ENCODE data around the gene CDC42SE2.

CDC42SE2 gene

DNA sequence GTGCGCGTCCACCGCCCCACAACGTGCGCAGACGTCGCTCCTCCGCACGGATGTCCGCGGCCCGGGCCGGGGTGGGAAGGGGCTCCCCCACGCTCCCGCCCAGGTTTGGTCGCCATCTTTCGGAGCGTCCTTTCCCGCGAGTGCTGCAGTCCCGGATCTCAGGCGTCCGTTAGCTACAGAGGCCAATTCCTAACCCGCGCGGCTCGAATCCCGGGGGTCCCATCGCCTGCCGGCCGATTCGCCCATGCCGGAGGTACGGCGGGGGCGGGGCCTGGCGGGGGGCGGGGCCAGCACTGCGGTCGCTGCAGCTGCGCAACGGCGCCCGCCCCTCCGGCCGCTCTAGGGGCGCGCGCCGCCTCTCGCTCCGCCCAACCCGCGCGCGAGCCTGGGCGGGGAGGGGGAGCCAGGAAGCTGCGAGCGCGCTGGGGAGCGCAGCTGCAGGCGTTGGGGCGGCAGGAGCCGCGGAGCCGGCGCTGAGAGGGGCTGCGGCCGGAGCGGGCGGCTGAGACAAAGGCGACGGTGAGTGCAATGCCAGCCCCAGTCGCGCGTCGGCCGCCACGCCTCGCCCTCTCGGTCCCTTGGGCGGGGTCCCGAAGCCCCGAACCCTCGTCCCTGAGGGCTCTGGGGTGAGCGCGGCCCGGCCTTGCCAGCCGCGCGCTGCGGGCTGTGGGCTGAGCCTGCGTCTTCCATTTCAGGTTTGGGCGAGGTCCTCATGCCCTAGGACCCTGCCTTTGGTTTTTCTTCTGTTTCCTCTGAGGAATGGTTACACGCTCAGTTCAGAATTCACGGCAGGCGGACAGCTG, at the start of gene CDC42SE2:
Gene CDC42SE2, plus strand, starts transcription at position 406 of the 803 bp plus-strand sequence. CDS start 95,441 bp downstream, outside the sequence.
- peak; percentile 89 for DNase-seq (ENCODE audit: low spot score)

- no peak for DNase-seq (ENCODE audit: low spot score)
Measured at GRCh38 chr5:131214609-131215227, 49.1 kb upstream of the CDC42SE2 start.

- DNase-seq (ENCODE audit: low spot score) = no peak
Measured at GRCh38 chr5:131217791-131218190, 46.1 kb upstream of the CDC42SE2 start.

DNA sequence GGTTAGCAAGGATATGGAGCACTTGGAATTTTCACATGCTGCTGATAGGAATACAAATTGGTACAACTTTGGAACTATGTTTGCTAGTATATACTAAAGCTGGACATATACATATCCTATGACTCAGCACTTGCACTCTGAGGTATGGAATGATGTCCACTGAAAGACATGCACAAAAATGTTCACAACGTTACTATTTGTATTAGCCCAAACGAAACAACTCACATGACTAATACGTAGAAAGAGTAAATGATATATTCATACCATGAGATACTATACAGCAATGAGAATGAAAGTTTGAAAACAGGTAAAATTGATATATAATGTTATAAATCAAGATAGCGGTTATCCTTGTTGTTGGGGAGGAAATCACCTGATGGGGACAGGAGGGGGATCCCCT, 45.5 kb upstream of the CDC42SE2 start:
- no peak for DNase-seq (ENCODE audit: low spot score)

GRCh38 chr5:131220566-131220965, 43.3 kb upstream of the CDC42SE2 start:
- DNase-seq (ENCODE audit: low spot score) = no peak

DNA sequence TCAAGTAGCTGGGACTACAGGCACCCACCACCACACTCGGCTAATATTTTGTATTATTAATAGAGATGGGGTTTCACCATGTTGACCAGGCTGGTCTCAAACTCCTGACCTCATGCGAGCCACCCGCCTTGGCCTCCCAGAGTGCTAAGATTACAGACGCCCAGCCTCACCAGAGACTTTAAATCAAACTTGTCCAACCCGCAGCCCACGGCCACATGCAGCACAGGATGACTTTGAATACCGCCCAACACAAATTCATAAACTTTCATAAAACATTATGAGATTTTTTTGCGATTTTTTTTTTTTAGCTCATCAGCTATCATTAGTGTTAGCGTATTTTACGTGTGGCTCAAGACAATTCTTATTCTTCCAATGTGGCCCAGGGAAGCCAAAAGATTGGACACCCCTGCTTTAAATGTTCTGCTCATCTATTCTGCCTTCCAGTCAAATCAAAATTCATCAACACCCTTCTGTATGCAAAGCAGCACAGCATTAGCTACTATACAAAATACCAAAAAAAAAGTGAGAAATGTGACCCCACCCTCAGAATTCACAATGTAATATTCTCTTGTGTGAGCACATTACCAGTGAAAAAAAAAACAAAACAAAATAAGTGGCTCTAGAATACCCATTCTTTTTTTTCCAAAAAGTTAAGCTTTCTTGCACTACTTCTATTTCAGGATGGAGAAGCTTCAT, 42.7 kb upstream of the CDC42SE2 start:
- no peak for DNase-seq (ENCODE audit: low spot score)

DNA sequence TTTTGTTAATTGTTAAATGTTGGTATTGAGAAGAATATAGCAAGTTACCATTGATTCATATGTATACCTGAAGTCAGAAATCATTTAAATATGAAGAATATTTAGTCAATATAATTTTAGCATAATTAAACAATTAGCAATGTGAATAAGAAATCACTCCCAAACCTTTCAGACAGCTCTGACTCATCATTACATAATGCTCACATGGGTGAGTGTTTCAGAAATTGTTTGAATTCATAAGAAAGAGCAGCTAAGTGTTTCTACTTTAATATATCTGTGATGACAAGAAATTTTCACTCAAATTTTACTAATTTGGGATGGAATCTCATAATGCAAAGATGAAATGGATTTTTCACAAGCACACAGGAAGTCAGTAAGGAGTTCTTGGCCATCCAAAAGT, 42.0 kb upstream of the CDC42SE2 start:
- no peak for DNase-seq (ENCODE audit: low spot score)

- no peak for DNase-seq (ENCODE audit: low spot score)
Measured at GRCh38 chr5:131222731-131223130, 41.1 kb upstream of the CDC42SE2 start.

DNA sequence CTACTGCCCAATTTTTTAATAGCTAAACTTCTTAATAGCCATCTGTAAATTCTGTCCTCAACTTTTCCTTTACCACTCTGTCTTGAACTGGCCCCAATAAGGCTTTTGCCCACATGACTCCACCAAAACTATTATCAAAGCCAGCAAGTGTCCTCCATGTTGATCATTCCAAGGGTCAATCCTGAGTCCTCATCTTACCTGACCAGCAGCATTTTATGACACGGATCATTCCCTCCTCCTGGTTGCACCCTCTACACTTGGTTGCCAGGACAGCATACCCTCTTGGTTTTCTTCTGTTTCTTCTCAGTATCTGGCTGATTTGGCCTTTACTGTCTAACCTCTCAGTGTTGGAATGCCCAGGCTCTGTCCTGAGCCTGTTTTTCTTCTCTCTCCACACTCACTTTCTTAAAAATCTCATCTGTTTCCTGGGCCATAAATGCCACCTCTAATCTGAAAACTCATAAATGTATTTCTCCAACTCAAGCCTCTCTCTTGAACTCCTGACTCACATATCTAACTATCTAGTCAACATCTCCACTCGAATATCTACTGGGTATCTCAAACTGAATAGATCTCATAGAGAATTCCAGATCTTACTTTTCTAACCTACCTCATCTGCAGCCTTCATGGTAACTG, 40.0 kb upstream of the CDC42SE2 start:
- DNase-seq (ENCODE audit: low spot score) = no peak

- DNase-seq (ENCODE audit: low spot score) = peak; percentile 82
Measured at GRCh38 chr5:131224387-131225201, 39.3 kb upstream of the CDC42SE2 start.

DNA sequence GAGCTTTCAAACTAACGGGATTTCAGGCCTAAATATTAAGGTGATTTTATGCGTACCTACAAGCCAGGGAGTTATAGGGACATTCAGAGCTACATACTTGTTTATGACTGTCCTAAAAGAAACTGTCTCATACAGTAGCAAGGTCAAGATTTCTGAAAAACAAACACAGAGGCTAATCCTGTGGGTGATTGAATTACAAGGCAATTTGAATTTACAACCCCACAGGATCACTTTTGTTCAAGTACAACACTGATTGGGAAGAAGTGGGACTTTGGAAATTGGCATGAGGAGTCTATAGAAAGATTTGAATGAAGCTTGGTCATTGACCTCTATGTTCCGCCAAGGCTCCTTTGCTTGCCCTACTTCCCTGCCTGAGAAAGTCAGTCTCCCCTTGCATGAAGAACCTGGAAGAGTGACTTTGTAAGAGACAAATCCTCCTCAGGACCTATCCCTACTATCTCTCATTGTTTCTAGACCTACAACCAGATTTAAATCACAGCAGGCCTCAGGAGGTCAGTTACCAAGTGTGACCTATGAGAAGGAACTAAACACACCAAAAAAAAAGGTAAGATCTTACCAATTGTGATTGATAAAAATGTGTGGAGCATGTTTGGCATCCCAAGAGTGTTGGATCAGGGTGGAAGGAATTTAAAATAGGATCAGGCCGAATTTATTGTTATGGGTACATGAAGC, 38.4 kb upstream of the CDC42SE2 start:
- no peak for DNase-seq (ENCODE audit: low spot score)

DNA sequence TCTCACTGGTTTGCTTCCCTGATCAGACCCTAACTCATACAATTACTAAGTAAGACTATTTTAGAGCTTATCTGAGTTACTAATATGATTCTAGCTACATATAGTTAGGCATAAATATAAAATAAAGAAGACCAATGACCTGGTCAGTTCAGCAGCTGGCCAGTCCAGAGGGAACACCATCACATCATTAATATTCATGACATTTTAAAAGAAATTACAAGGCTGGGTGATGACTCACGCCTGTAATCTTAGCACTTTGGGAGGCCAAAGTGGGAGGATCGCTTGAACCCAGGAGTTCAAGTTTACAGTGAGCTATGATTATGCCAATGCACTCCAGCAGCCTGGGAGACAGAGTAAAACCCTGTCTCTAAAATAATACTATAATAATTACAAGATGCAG, 37.0 kb upstream of the CDC42SE2 start:
- DNase-seq (ENCODE audit: low spot score) = no peak

DNA sequence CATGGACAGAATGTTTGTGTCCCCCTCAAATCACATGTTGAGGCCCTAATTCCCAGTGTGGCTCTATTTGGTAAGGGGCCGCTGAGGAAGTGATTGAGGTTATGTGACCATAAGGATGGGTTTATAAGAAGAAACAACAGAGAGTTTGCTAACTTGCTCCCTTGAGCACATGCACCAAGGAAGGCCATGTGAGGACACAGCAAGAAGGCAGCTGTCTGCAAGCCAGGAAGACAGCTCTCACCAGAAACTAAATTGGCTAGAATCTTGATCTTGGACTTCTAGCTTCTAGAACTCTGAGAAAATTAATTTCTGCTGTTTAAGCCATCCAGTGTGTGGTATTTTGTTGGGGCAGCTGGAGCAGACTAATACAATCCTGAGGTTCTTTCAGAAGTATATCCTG, 35.2 kb upstream of the CDC42SE2 start:
- DNase-seq (ENCODE audit: low spot score) = no peak

- no peak for DNase-seq (ENCODE audit: low spot score)
Measured at GRCh38 chr5:131229623-131230022, 34.2 kb upstream of the CDC42SE2 start.

DNA sequence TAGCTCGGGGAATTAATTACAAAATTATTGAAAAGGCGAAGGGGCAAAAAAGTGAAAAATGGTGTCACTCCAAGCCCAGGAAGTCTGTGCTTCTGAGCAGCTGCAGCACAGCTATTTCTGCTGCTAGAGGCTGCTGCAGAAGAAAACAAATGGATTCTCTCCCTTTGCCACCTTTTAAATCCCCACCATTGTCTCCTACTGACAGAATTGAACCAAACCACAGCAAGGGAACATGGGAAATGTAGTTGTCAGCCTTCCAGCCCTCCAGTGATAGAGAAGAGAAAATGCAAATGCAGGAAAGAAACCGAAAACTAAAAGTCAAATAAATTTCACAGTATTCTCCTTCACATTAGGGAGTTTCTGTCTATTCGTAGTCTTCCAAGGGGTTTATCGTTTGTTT, 33.4 kb upstream of the CDC42SE2 start:
- DNase-seq (ENCODE audit: low spot score) = peak; percentile 74

GRCh38 chr5:131239686-131240085, 24.2 kb upstream of the CDC42SE2 start:
- no peak for DNase-seq (ENCODE audit: low spot score)

GRCh38 chr5:131242728-131243255, 21.1 kb upstream of the CDC42SE2 start:
- DNase-seq (ENCODE audit: low spot score) = no peak

- no peak for DNase-seq (ENCODE audit: low spot score)
Measured at GRCh38 chr5:131245312-131245711, 18.5 kb upstream of the CDC42SE2 start.

GRCh38 chr5:131245948-131246347, 17.9 kb upstream of the CDC42SE2 start:
- DNase-seq (ENCODE audit: low spot score) = no peak

- DNase-seq (ENCODE audit: low spot score) = no peak
Measured at GRCh38 chr5:131246504-131246903, 17.3 kb upstream of the CDC42SE2 start.

Measured in pons (tissue), 1 donor.